Measurements from ENCODE around the gene ANO2.
A peak's percentile ranks its signal among the peaks of the same experiment; 100 is the strongest.

Gene ANO2

DNA sequence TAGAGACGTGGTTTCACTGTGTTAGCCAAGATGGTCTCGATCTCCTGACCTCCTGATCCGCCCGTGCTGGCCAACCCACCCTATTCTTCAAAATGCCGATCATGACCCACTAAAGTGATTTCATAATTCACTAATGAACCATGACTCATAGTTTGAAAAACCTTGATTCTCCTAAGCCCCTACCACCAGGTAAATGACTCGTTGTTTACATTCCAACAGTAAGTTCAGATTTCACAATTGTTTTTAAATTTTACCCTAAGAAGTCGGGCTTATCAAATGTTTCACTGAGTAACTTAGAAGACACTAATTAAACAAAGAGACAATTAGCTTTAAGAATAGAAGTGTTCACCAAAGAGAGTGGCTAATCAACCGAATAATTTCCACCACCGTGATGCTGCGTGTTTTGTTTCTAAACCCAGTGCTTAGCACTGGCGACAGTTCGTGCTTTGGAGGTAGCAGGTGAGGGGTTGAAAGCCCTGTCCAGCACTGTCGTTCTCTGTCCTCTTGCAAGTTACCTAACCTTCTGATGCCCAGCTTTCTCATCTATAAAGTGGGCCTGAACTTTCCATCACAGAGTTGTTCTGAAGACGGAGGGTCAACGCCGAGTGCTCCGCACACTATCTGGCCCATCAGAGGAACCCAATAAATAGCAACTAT lies 376.6 kb downstream of the ANO2 start:
- TF ChIP-seq, protein P1, sequence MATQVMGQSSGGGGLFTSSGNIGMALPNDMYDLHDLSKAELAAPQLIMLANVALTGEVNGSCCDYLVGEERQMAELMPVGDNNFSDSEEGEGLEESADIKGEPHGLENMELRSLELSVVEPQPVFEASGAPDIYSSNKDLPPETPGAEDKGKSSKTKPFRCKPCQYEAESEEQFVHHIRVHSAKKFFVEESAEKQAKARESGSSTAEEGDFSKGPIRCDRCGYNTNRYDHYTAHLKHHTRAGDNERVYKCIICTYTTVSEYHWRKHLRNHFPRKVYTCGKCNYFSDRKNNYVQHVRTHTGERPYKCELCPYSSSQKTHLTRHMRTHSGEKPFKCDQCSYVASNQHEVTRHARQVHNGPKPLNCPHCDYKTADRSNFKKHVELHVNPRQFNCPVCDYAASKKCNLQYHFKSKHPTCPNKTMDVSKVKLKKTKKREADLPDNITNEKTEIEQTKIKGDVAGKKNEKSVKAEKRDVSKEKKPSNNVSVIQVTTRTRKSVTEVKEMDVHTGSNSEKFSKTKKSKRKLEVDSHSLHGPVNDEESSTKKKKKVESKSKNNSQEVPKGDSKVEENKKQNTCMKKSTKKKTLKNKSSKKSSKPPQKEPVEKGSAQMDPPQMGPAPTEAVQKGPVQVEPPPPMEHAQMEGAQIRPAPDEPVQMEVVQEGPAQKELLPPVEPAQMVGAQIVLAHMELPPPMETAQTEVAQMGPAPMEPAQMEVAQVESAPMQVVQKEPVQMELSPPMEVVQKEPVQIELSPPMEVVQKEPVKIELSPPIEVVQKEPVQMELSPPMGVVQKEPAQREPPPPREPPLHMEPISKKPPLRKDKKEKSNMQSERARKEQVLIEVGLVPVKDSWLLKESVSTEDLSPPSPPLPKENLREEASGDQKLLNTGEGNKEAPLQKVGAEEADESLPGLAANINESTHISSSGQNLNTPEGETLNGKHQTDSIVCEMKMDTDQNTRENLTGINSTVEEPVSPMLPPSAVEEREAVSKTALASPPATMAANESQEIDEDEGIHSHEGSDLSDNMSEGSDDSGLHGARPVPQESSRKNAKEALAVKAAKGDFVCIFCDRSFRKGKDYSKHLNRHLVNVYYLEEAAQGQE (IDR thresholded peaks at IDR 0.05; ENCODE audit: insufficient read depth in 1 of 2, low read depth in 2 of 2, low read length in 2 of 2): 0 out of 4 replicates have a peak, but pooled peaks of 1 of the 2 experiments have one; percentile 25
- no peak for TF ChIP-seq TAF1 (IDR thresholded peaks at IDR 0.05; ENCODE audit: borderline replicate concordance, insufficient read depth, low read length)

GRCh38 chr12:5567016-5567725 lies 377.9 kb downstream of the ANO2 start:
- TF ChIP-seq, protein P1 (IDR thresholded peaks at IDR 0.05; ENCODE audit: insufficient read depth in 1 of 2, low read depth in 2 of 2, low read length in 2 of 2): no peak
- TF ChIP-seq TAF1 (IDR thresholded peaks at IDR 0.05; ENCODE audit: borderline replicate concordance, insufficient read depth, low read length) (no peak), FOXP2 (optimal IDR thresholded peaks at IDR 0.05; ENCODE audit: borderline replicate concordance, extremely low read depth, extremely low read length, insufficient read depth) (no peak), SIN3A (IDR thresholded peaks at IDR 0.05; ENCODE audit: borderline replicate concordance, insufficient read depth, low read length) (no peak), POLR2AphosphoS5 (IDR thresholded peaks at IDR 0.05; ENCODE audit: low read depth, low read length) (no peak)

GRCh38 chr12:5565933-5566599 lies 379.0 kb downstream of the ANO2 start:
- TF ChIP-seq FOXP2 (optimal IDR thresholded peaks at IDR 0.05; ENCODE audit: borderline replicate concordance, extremely low read depth, extremely low read length, insufficient read depth) (no peak), POLR2AphosphoS5 (IDR thresholded peaks at IDR 0.05; ENCODE audit: low read depth, low read length) (no peak), SIN3A (IDR thresholded peaks at IDR 0.05; ENCODE audit: borderline replicate concordance, insufficient read depth, low read length) (no peak), TAF1 (IDR thresholded peaks at IDR 0.05; ENCODE audit: borderline replicate concordance, insufficient read depth, low read length) (no peak)
- TF ChIP-seq, protein P1 (IDR thresholded peaks at IDR 0.05; ENCODE audit: insufficient read depth in 1 of 2, low read depth in 2 of 2, low read length in 2 of 2): no peak

- TF ChIP-seq, protein P1 (IDR thresholded peaks at IDR 0.05; ENCODE audit: insufficient read depth in 1 of 2, low read depth in 2 of 2, low read length in 2 of 2): no peak
- TF ChIP-seq FOXP2 (optimal IDR thresholded peaks at IDR 0.05; ENCODE audit: borderline replicate concordance, extremely low read depth, extremely low read length, insufficient read depth) (no peak), POLR2AphosphoS5 (IDR thresholded peaks at IDR 0.05; ENCODE audit: low read depth, low read length) (no peak), TAF1 (IDR thresholded peaks at IDR 0.05; ENCODE audit: borderline replicate concordance, insufficient read depth, low read length) (no peak), SIN3A (IDR thresholded peaks at IDR 0.05; ENCODE audit: borderline replicate concordance, insufficient read depth, low read length) (no peak)
Measured at GRCh38 chr12:5562581-5562980, 382.5 kb downstream of the ANO2 start.
